NK-92 (cell line): Measurements from ENCODE around the gene COL19A1.
"Not testable (repeated sequence)": the region's sequence is repeated elsewhere in the genome, so short reads cannot be mapped to it uniquely, and the experiment has no call there.

Experiments used
- DNase-seq: peaks from one replicate; lab custom pipeline; 2025; ENCODE audit not compliant: unreplicated experiment; lab: John Stamatoyannopoulos, UW

Gene COL19A1

GRCh38 chr6:69866351-69866769, at the start of gene COL19A1:
COL19A1 (plus strand) TSS chr6:69866556; CDS start chr6:69879568, 13,012 bp downstream.
- DNase-seq, result no peak

GRCh38 chr6:69816569-69816968, 49.8 kb upstream of the COL19A1 start:
- DNase-seq, result no peak

- no peak for DNase-seq
Observed at GRCh38 chr6:69817358-69817757, 49.0 kb upstream of the COL19A1 start.

GRCh38 chr6:69818223-69818930, 48.0 kb upstream of the COL19A1 start:
- DNase-seq, result no peak

GRCh38 chr6:69819138-69819537, 47.2 kb upstream of the COL19A1 start:
- no peak for DNase-seq

- no peak for DNase-seq
Observed at GRCh38 chr6:69820018-69820417, 46.3 kb upstream of the COL19A1 start.

GRCh38 chr6:69820438-69820837, 45.9 kb upstream of the COL19A1 start:
- DNase-seq, result no peak

GRCh38 chr6:69824355-69824754, 42.0 kb upstream of the COL19A1 start:
- not testable (repeated sequence) for DNase-seq

GRCh38 chr6:69825904-69826303, 40.5 kb upstream of the COL19A1 start:
- DNase-seq, result no peak

GRCh38 chr6:69827276-69827893, 39.0 kb upstream of the COL19A1 start:
- DNase-seq, result no peak

GRCh38 chr6:69832558-69832957, 33.8 kb upstream of the COL19A1 start:
- no peak for DNase-seq

- no peak for DNase-seq
Observed at GRCh38 chr6:69835414-69836179, 30.8 kb upstream of the COL19A1 start.

GRCh38 chr6:69841862-69842261, 24.5 kb upstream of the COL19A1 start:
- DNase-seq, result no peak

GRCh38 chr6:69843189-69843588, 23.2 kb upstream of the COL19A1 start:
- no peak for DNase-seq

- no peak for DNase-seq
Observed at GRCh38 chr6:69846312-69846711, 20.0 kb upstream of the COL19A1 start.

- no peak for DNase-seq
Observed at GRCh38 chr6:69846770-69847491, 19.4 kb upstream of the COL19A1 start.

- DNase-seq, result no peak
Observed at GRCh38 chr6:69847492-69847788, 18.9 kb upstream of the COL19A1 start.

- no peak for DNase-seq
Observed at GRCh38 chr6:69848552-69848951, 17.8 kb upstream of the COL19A1 start.

- no peak for DNase-seq
Observed at GRCh38 chr6:69852706-69853105, 13.7 kb upstream of the COL19A1 start.

GRCh38 chr6:69861986-69862385, 4.4 kb upstream of the COL19A1 start:
- no peak for DNase-seq

- no peak for DNase-seq
Observed at GRCh38 chr6:69863766-69864165, 2.6 kb upstream of the COL19A1 start.

GRCh38 chr6:69865126-69865525, 1.2 kb upstream of the COL19A1 start:
- no peak for DNase-seq
